ENCODE measurements around the gene TXNRD2.
A peak's percentile ranks its signal among the peaks of the same experiment; 100 is the strongest.
"Not testable (repeated sequence)": the region's sequence is repeated elsewhere in the genome, so short reads cannot be mapped to it uniquely, and the experiment has no call there.

The TXNRD2 gene

DNA sequence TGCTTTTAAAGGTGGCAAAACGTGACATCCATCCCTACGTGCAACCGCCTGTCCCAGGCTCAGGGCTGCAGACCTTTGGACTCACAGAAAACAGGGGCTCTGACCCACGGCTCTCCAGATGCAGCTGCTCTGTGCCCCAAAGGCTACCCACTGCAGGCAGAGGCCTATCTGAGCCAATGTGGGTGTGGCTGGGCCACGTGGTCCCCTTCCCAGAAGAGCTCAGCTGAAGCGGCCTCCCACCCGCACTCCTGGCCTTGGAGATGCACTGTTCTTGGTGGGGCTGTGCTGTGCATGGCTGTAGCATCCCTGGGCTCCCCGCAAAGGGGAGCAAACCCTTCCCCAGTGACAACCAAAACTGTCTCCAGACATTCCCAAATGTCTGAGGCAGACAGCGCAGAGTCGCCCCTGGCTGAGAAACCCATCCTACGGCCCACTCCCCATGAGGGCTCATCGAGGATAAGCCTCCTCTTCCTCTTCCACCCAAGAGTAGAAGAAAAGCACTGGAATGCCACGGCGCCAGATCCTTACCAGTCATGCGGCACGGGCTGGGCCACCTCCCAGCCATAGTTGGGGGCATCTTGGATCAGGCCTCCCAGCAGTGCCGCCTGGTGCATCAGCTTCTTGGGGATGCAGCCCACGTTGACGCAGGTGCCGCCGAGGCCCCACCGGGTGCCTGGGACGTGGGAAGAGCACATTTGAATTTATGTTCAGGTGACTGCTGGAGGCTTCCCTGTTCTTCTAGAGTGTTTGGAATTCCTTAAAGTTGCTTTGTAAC is 23.1 kb downstream of the TXNRD2 start:
- no peak for DNase-seq

DNA sequence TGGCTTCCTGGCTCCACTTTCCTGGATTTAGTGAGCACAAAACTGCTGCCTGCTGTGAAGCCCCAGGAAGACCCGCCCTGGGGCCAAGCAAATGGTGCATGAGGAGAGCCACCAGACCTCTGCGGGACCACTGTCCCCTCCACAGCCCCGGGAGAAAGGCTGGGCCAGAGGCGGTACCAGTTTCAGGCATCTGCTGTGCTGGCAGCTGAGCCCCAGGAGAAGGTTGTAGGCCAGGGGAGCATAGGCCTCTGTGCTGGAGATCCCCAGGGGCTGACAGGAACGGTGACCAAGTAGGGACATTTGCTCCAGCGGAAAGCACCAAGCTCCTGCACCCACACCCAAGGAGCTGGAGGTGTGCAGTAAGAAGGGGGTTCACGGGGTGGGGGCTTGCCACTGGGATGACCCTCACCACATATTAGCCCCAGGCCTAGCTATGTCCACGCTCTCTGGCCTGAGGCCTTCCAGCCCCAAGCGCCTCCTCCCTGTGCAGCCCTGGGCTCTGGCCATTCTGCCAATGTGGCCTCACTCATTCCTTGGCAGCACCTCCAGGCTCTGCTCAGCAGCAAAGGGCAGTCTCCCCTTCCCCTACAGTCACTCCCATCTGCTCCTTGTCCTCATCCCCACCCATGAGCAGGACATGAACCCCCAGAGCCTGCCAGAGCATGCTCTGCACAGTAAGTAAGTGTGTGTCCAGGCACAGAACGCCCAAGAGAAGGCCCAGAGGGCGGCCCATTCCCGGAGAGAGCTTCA is 24.1 kb downstream of the TXNRD2 start:
- no peak for DNase-seq

DNA sequence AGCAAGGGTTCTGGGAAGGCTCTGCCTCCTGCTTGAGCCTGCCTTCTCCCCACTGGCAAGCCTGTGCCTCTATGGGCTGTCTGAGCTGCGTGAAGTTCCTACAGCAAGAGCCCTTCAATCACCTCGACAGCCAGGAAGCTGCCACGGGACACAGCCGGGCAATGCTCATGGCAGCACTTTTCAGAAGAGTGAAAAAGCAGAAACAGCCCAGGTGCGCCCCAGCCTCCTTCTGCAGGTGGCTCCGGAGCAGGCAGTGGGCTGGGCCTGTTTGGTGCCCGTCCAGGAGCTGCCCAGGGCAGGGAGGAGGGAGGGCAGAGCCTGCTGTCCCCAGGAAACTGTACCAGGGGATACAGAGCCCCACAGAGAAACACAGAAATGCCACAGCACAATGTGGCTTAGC is 24.7 kb downstream of the TXNRD2 start:
- no peak for DNase-seq

DNA sequence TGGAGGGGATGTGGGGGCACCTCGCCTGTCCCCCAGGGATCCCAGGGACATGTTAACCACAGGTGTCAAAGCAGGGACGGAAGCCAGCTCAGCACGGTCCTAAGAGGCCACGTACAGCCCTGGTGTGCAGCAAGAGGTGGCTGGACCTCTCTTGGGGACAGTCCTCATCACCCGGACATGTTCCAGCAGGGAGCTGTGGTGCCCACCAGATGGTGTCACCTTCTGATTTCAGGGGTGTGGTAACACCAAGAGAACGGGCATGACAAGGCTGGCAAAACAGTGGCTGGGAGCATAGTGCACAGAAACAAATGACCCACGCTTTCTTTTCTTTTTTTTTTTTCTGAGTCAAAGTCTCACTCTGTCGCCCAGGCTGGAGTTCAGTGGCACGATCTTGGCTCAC is 25.6 kb downstream of the TXNRD2 start:
- DNase-seq = no peak

DNA sequence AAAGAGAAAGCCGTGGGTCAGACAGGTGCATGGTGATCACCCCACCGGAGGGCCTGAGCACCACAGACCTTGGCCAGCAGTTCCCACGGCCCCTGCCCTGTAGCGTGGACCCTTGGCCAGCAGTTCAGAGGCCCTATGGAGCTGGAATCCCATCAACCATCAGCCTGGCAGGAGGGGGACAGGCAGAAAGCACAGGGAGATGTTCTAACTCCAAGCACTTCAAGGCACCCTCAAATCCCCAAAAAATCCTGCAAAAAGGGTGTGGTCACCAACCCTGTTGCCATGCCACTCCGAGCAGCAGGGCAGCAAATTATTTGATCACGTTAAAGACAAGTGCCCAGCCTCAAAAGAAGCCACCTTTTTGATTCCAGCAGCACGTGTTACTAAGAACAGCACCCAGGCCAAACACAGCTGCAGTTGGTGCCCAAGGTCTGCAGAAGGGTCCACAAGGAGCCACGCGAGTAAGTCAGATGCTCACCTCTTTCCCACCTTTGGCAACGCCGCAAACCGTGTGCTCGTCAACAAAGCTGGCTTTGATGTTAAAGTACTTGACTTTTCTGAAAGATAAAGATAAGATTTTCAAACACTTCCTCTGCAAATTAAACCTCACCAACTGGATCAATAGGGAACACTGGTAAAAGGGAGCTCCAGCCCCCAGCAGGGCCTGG is 26.2 kb downstream of the TXNRD2 start:
- DNase-seq = no peak

DNA sequence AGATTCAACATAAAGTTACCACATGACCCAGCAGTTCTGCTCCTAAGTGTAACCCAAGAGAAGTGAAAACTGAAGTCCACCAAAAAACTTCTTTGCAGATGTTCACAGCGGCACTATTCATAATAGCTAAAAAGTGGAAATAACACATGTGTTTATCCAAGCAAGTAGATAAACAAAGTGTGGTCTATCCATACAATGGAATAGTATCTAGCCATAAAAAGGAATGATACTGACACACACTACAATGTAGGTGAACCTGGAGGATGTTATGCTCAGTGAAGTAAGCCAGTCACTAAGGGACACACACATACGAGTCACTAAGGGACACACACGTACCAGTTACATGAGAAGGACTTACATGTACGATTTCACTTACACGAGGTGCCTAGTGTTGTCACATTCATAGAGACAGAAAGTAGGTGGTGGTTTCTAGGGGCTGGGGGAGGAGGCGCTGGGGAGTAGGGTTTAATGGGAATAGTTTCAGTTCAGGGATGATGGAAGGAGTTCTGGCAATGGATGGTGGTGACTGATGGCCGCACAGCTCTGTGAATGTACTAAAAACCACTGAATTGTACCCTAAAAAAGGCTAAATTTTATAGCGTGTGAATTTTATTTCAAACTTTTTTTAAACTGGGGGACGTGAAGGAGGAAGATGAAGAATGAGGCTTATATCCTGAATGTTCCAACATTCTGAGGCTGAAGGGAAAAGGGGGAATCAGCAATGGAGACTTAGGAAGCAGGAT is 27.2 kb downstream of the TXNRD2 start:
- no peak for DNase-seq

DNA sequence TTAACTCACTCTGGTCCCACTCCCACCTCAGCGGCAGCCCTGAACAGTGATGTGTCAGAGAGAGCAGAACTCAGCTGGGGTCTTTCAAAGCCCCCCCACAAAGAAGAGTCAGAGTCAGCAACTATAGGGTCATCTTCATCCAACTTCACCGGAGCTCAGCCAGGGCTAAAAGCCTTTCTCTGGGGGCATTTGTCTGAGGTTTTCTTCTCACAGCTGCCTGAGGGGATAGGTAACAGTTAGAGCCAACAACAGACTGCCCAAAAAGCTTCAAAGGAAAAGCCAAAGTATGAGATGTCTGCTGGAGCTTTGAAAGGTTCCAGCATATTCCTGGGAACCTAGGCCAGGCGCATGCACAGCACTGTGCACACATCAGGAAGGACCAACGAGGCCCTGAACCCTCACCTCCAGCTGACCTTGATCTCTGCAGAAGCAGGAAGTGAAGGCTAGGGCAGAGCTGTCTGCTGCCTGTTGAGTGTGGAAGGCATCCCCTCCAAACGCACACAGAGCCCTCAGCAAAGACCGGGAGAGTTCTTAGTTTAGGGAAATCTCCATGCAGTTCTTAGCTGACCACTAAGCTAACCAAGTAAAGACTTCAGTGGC is 28.2 kb downstream of the TXNRD2 start:
- no peak for DNase-seq

DNA sequence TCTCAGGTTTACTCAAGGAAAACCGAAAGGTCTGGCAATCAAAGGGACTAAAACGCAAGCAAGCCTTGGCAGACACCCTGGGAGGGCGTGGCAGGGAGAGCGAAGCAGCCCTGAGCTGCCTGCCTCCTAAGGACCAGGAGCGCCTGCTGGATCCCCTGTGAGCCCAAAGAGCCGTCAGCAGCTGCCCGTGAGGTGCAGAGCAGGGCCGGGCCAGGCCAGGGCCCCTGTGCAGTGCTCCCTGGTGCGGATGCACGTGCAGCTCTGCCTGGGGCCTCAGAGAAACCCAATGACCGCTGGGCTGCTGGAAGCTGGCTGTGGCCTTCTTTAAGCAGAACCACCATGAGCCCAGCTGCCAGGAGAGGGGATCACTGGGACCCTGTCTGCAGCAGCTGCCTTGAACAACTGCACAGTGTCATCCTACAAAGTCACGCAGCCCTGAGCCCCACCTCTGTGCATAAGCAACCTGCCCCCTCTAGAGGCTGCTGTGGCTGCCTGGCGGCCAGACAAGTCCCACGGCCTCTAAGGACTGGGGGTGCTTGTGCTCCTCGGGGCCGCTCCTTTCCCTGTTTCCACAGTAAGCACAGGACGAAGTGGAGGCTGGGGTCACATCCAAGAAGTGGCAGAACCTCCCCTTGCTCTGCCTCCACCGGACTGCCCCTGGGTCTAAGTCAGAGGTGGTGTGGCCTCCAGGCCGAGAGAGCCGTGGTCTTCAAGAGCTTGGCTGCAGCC is 29.2 kb downstream of the TXNRD2 start:
- DNase-seq = no peak

DNA sequence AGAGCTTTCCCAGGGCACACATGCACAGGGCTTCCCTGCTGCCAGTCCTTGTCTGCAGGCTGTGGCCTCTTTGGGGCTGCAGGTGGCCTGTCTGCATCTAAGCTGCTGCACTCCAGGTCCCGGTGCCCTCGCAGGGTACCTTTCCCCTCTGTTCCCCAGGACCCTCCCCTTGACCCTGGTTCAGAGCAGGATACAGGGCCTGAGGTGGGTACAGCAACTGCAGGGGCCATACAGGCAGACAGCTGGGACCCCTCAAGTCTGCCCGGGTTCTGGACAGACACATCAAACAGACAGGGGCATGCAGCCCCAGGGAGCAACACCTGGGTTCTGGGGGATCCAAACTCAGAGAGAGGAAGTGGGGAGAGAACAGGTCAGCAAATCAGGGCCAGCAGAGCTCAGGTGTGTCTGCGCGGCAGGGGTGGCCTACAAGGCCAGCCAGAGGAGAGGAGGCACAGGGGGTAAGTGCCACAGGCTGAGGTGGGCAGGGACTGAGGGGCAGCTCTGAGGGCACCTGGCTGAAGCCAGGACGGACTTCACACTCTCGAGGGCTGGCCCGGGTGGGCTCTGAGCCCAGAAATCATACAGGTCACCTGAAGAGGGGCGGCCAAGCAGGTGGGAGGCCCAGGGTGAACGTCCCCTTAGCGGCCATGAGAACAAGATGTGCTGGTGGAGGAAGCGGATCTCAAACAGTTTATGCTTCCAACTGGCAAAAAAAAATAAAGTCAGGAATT is 29.9 kb downstream of the TXNRD2 start:
- no peak for DNase-seq

DNA sequence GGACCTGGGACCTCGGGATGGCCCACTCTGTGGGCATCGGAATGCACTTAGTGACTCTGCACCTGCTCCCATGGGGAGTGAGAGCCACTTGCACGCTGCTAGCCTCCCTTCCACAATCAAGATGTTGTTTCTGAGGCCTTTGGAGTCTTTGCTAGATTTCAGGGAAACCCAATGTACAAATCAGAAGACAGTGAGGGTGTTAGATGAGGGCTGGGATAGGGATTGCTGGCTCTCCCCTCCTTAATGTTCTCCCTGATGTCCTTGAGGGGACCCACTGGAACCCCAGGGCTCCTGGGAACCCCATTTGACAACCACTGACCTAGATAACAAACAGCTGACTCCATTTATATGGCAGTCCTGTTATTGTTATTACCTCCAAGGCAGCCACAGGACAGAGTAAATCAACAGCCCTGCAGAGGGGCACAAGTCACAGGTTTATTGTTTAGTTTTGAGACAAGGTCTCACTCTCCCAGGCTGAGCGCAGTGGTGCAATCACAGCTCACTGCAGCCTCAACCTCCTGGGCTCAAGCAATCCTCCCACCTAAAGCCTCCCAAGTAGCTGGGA is 31.4 kb downstream of the TXNRD2 start:
- no peak for DNase-seq

DNA sequence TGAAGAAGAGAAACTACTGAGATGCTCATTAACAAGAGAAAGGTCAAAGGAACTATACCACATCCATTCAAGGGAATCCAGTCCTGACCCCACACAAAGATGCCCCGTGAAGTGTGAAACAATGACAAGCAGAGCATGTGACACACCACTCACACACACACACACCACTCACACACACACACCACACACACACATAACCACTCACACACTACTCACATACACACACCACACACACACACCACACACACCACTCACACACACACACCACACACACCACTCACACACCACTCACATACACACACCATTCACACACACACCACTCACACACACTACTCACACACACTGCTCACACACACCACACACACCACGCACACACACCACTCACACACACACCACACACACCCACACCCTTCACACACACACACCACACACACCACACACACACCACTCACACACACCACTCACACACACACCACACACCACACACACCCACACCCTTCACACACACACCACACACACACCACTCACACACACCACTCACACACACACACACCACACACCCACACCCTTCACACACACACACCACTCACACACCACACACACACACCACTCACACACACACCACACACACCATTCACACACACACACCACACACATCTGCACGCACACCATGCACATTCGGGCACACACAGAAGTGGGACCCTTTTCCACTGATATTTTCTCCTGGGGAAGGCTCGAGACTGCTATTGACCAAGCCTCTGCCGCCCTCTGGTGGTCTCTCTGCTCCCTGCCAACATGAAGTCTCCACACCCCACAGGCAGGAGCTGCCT is 32.1 kb downstream of the TXNRD2 start:
- peak; percentile 92 for DNase-seq

DNA sequence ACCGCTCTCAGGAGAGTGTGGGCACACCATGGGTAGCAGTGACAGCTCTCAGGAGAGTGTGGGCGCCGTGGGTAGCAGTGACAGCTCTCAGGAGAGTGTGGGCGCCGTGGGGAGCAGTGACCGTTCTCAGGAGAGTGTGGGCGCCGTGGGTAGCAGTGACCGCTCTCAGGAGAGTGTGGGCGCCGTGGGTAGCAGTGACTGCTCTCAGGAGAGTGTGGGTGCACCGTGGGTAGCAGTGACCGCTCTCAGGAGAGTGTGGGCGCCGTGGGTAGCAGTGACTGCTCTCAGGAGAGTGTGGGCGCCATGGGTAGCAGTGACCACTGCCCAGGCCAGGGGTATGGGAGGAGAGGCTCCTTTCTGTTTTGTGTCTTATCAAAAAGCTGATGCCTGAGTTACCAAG is 33.7 kb downstream of the TXNRD2 start:
- not testable (repeated sequence) for DNase-seq

DNA sequence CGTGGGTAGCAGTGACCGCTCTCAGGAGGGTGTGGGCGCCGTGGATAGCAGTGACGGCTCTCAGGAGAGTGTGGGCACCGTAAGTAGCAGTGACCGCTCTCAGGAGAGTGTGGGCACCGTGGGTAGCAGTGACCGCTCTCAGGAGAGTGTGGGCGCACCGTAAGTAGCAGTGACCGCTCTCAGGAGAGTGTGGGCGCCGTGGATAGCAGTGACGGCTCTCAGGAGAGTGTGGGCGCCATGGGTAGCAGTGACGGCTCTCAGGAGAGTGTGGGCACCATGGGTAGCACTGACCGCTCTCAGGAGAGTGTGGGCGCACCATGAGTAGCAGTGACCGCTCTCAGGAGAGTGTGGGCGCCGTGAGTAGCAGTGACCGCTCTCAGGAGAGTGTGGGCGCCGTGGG is 34.8 kb downstream of the TXNRD2 start:
- DNase-seq = not testable (repeated sequence)

DNA sequence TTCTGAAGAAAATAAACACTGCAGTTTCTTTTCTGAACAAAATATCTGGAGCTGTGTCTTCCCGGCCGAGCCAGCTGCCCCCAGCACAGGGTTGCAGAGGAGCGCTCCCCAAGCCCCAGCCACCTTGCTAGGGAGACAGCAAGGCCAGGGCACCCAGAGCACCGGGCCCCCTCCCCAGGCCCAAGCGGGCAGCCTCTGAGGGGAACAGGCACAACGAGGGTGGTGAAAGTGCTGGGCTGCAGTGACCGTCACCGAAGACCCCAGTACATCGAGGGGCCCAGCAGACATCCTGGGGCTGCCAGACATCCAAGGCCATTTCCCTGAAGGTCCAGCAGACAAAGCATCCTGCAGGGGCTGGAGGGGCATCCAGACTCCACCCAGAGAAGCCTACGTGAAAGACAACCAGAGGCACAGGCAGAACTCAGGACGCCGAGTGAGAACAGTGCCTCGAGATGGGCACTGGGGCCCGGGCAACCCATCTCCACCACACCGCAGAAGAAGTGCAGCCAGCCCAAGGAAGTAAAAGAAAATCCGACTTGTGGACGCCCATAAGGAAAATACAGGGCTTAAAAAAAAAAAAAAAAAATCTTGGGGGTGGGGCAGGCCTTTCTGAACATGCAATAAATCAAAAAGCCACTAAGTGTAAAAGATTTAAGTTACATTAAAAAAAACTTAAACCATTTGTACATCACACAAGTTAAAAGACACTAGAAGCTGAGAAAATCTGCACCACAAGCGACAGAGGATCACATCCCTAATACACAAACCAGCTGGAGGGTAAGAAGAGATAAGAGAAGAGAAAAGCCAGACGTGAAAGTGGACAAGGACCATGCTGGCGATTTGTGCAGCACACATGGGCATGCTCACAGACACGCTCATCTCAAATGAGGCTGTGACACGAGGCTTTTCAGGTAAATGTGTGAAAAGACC is 36.0 kb downstream of the TXNRD2 start:
- no peak for DNase-seq

DNA sequence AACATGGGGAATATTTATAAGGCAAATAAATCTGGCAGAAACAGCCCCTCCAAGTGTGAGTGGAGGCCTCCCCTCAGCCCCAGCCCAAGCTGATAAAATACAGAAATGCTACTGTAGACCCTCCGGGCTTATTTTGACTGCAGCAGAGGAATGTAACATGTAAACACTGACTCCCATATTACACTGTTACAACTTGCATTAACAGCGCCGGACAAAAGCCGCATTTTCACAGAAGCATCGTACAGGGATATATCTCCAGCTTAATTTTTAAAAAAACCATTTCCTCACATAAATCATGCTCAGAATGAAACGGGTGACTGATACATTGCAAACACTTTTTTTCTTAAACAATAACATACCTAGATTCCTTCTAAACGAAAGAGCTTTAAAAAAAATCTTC is 36.7 kb downstream of the TXNRD2 start:
- no peak for DNase-seq

DNA sequence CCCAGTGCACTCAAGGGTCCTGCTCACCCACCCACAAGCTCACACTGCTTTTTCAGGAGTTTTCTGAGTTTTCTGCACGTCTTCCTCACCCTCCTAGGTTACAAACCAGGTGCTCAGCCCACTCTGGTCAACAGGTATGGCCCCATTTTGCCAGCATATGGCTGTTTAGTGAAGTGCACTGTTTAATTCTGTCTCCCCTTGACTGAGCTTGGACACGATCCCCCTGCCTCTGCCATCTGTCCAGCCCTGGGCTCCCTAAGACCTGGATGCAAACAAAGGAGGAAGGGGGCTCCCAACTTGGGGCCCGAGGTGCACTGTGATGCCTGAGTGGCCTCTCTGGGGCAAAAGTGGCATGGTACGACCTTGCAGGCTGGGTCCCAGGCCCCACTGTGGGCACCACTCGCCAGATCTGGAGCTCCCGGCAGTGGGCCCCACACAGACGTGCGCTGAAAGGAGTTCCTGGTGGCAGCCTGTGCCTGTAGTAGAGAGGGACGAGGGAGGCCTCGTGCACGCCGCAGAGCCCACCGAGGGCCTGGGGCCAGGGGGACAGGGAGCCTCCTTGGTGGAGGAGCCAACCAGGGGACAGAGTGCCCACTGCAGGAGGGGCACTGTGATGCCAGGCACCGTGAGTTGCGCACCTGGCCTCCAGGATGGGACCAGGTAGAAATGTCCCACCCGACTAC is 37.3 kb downstream of the TXNRD2 start:
- DNase-seq = no peak

DNA sequence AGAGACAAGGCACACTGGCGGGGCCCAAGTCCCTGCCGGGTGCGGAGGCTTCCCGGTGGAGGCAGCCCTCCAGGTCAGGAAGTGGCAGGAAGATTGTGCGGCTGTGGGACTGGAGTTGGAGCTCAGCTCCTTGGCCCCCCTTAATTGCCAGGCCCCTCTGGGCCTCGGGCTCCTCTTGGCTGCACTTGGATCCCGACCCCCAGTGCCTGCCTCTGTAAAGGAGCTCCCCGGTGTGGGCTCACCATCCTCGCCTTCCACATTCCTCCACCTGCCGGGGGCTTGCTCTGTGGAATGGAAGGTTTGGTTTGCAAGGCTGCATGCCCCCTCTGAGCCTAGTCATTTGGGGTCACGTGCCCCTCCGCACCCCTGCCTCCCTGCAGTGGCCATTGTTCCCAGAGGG is 38.1 kb downstream of the TXNRD2 start:
- DNase-seq = no peak

DNA sequence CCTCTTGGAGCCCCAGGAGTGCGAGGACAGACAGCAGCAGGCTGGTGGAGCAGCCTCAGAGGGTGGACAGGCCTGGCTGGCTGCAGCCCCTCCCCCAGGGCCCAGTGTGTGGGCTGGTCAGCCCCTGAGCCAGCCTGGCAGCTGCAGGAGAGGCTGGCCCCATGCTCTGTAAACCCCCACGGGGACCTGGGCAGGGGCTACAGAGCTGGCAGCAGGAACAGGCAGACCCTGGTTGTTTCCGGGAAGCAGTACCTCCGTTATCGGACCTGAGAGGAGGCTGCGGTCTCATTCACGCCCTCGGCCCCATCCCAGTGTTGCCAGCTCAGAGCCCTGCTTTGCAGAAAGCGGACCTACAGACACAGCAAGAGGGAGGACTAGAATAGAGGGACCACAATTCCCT is 38.6 kb downstream of the TXNRD2 start:
- DNase-seq = no peak

All from activated CD8-positive, alpha-beta memory T cell treated with anti-CD3 and anti-CD28 coated beads for 24 hours (primary cell).